Measurements from ENCODE around the gene PHTF2.
"Not testable (repeated sequence)": the region's sequence is repeated elsewhere in the genome, so short reads cannot be mapped to it uniquely, and the experiment has no call there.

The PHTF2 gene

GRCh38 chr7:77831953-77832352 is 33.4 kb downstream of the PHTF2 start:
- ATAC-seq, result no peak
- TF ChIP-seq ESRRG (CRISPR knock-in tag; IDR thresholded peaks at IDR 0.05) (no peak), PATZ1 (CRISPR knock-in tag; IDR thresholded peaks at IDR 0.05; ENCODE audit: borderline replicate concordance) (no peak), CSDC2 (CRISPR knock-in tag; IDR thresholded peaks at IDR 0.05) (no peak), BACH2 (CRISPR knock-in tag; IDR thresholded peaks at IDR 0.05; ENCODE audit: borderline replicate concordance) (no peak), ARNTL (CRISPR knock-in tag; IDR thresholded peaks at IDR 0.05; ENCODE audit: borderline replicate concordance, low read depth) (no peak), ISL1 (CRISPR knock-in tag; IDR thresholded peaks at IDR 0.05) (no peak), PPARA (CRISPR knock-in tag; IDR thresholded peaks at IDR 0.05; ENCODE audit: borderline replicate concordance) (no peak), GLIS3 (CRISPR knock-in tag; IDR thresholded peaks at IDR 0.05) (no peak), RARB (CRISPR knock-in tag; IDR thresholded peaks at IDR 0.05) (no peak), ZFP30 (CRISPR knock-in tag; IDR thresholded peaks at IDR 0.05) (no peak), ZNF565 (CRISPR knock-in tag; conservative IDR thresholded peaks at IDR 0.05; ENCODE audit: low read depth) (no peak), ZNF8 (CRISPR knock-in tag; IDR thresholded peaks at IDR 0.05) (no peak), SNAI2 (CRISPR knock-in tag; IDR thresholded peaks at IDR 0.05) (no peak), TOX (CRISPR knock-in tag; IDR thresholded peaks at IDR 0.05; ENCODE audit: borderline replicate concordance) (no peak), OSR1 (CRISPR knock-in tag; IDR thresholded peaks at IDR 0.05) (no peak), ZNF70 (CRISPR knock-in tag; IDR thresholded peaks at IDR 0.05) (no peak)
- TF ChIP-seq, protein P1, sequence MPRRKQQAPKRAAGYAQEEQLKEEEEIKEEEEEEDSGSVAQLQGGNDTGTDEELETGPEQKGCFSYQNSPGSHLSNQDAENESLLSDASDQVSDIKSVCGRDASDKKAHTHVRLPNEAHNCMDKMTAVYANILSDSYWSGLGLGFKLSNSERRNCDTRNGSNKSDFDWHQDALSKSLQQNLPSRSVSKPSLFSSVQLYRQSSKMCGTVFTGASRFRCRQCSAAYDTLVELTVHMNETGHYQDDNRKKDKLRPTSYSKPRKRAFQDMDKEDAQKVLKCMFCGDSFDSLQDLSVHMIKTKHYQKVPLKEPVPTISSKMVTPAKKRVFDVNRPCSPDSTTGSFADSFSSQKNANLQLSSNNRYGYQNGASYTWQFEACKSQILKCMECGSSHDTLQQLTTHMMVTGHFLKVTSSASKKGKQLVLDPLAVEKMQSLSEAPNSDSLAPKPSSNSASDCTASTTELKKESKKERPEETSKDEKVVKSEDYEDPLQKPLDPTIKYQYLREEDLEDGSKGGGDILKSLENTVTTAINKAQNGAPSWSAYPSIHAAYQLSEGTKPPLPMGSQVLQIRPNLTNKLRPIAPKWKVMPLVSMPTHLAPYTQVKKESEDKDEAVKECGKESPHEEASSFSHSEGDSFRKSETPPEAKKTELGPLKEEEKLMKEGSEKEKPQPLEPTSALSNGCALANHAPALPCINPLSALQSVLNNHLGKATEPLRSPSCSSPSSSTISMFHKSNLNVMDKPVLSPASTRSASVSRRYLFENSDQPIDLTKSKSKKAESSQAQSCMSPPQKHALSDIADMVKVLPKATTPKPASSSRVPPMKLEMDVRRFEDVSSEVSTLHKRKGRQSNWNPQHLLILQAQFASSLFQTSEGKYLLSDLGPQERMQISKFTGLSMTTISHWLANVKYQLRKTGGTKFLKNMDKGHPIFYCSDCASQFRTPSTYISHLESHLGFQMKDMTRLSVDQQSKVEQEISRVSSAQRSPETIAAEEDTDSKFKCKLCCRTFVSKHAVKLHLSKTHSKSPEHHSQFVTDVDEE (CRISPR knock-in tag; IDR thresholded peaks at IDR 0.05), result no peak
- TF ChIP-seq, protein P2, sequence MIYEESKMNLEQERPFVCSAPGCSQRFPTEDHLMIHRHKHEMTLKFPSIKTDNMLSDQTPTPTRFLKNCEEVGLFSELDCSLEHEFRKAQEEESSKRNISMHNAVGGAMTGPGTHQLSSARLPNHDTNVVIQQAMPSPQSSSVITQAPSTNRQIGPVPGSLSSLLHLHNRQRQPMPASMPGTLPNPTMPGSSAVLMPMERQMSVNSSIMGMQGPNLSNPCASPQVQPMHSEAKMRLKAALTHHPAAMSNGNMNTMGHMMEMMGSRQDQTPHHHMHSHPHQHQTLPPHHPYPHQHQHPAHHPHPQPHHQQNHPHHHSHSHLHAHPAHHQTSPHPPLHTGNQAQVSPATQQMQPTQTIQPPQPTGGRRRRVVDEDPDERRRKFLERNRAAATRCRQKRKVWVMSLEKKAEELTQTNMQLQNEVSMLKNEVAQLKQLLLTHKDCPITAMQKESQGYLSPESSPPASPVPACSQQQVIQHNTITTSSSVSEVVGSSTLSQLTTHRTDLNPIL (CRISPR knock-in tag; IDR thresholded peaks at IDR 0.05; ENCODE audit: low read depth), result no peak
- TF ChIP-seq, protein P3, sequence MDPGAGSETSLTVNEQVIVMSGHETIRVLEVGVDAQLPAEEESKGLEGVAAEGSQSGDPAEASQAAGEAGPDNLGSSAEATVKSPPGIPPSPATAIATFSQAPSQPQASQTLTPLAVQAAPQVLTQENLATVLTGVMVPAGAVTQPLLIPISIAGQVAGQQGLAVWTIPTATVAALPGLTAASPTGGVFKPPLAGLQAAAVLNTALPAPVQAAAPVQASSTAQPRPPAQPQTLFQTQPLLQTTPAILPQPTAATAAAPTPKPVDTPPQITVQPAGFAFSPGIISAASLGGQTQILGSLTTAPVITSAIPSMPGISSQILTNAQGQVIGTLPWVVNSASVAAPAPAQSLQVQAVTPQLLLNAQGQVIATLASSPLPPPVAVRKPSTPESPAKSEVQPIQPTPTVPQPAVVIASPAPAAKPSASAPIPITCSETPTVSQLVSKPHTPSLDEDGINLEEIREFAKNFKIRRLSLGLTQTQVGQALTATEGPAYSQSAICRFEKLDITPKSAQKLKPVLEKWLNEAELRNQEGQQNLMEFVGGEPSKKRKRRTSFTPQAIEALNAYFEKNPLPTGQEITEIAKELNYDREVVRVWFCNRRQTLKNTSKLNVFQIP (CRISPR knock-in tag; IDR thresholded peaks at IDR 0.05; ENCODE audit: borderline replicate concordance, low read depth), result no peak

GRCh38 chr7:77833136-77833535 is 34.6 kb downstream of the PHTF2 start:
- no peak for ATAC-seq
- TF ChIP-seq BACH2 (CRISPR knock-in tag; IDR thresholded peaks at IDR 0.05; ENCODE audit: borderline replicate concordance) (no peak), ESRRG (CRISPR knock-in tag; IDR thresholded peaks at IDR 0.05) (no peak), RARB (CRISPR knock-in tag; IDR thresholded peaks at IDR 0.05) (no peak), TOX (CRISPR knock-in tag; IDR thresholded peaks at IDR 0.05; ENCODE audit: borderline replicate concordance) (no peak), TCF4 (CRISPR knock-in tag; IDR thresholded peaks at IDR 0.05; ENCODE audit: borderline replicate concordance) (no peak), ZNF70 (CRISPR knock-in tag; IDR thresholded peaks at IDR 0.05) (no peak), PPARA (CRISPR knock-in tag; IDR thresholded peaks at IDR 0.05; ENCODE audit: borderline replicate concordance) (no peak), ZC3H10 (CRISPR knock-in tag; IDR thresholded peaks at IDR 0.05) (no peak), ZNF565 (CRISPR knock-in tag; conservative IDR thresholded peaks at IDR 0.05; ENCODE audit: low read depth) (no peak), ARNTL (CRISPR knock-in tag; IDR thresholded peaks at IDR 0.05; ENCODE audit: borderline replicate concordance, low read depth) (no peak), ISL1 (CRISPR knock-in tag; IDR thresholded peaks at IDR 0.05) (no peak), SNAI2 (CRISPR knock-in tag; IDR thresholded peaks at IDR 0.05) (no peak), ZNF8 (CRISPR knock-in tag; IDR thresholded peaks at IDR 0.05) (no peak), OSR1 (CRISPR knock-in tag; IDR thresholded peaks at IDR 0.05) (no peak)
- TF ChIP-seq, protein P3 (CRISPR knock-in tag; IDR thresholded peaks at IDR 0.05; ENCODE audit: borderline replicate concordance, low read depth), result no peak
- TF ChIP-seq, protein P1 (CRISPR knock-in tag; IDR thresholded peaks at IDR 0.05), result no peak
- TF ChIP-seq, protein P4, sequence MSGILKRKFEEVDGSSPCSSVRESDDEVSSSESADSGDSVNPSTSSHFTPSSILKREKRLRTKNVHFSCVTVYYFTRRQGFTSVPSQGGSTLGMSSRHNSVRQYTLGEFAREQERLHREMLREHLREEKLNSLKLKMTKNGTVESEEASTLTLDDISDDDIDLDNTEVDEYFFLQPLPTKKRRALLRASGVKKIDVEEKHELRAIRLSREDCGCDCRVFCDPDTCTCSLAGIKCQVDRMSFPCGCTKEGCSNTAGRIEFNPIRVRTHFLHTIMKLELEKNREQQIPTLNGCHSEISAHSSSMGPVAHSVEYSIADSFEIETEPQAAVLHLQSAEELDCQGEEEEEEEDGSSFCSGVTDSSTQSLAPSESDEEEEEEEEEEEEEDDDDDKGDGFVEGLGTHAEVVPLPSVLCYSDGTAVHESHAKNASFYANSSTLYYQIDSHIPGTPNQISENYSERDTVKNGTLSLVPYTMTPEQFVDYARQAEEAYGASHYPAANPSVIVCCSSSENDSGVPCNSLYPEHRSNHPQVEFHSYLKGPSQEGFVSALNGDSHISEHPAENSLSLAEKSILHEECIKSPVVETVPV (CRISPR knock-in tag; IDR thresholded peaks at IDR 0.05), result no peak
- TF ChIP-seq, protein P2 (CRISPR knock-in tag; IDR thresholded peaks at IDR 0.05; ENCODE audit: low read depth), result no peak

- ATAC-seq, result not testable (repeated sequence)
Measured at GRCh38 chr7:77836425-77836824, 37.9 kb downstream of the PHTF2 start.

Data from SK-N-SH treated with all-trans-retinoic acid at 6 μM for 48 hours (cell line).